ENCODE results near the gene ACVRL1.
A peak's percentile ranks its signal among the peaks of the same experiment; 100 is the strongest.

The ACVRL1 gene

DNA sequence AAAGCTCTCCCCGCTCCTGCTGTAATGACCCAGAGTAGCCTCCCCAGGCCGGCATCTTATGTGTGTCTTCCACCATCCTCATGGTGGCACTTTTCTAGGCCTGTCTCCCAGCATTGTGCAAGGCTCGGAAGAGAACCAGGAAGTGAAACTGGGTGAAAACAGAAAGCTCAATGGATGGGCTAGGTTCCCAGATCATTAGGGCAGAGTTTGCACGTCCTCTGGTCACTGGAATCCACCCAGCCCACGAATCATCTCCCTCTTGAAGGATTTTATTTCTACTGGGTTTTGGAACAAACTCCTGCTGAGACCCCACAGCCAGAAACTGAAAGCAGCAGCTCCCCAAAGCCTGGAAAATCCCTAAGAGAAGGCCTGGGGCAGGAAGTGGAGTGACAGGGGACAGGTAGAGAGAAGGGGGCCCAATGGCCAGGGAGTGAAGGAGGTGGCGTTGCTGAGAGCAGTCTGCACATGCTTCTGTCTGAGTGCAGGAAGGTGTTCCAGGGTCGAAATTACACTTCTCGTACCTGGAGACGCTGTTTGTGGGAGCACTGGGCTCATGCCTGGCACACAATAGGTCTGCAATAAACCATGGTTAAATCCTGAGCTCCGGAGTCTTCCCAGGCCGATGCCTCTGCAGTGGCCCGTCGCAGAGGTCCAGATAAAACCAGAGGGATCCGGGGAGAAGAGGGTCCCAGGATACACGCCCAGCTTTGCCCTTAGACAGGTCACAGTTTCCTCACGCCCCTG is 15.6 kb downstream of the ACVRL1 start:
- 0 out of 2 replicates have a peak, but pooled peaks cover 7% of the 10 kb centered on the region for H3K27me3 ChIP-seq (ENCODE audit: insufficient read depth, low read length)
- H3K27ac ChIP-seq (ENCODE audit: low read depth, low read length), result no peak overlapping the region
- H3K36me3 ChIP-seq (ENCODE audit: insufficient read depth, low read length), result no peaks in the 10 kb centered on the region
- WGBS, result 67% methylated on average over 16 of the region's 16 CpGs
- no peaks in the 10 kb centered on the region for H3K9me3 ChIP-seq (ENCODE audit: insufficient read depth, low read depth, low read length)
- H3K9ac ChIP-seq (ENCODE audit: low read depth, low read length), result no peak overlapping the region
- peaks cover 5% of the 10 kb centered on the region; the same call in 1 of the 2 replicates for H3K4me1 ChIP-seq (ENCODE audit: insufficient read depth, low read length)
- H3K4me3 ChIP-seq (ENCODE audit: low read length), result no peak overlapping the region

DNA sequence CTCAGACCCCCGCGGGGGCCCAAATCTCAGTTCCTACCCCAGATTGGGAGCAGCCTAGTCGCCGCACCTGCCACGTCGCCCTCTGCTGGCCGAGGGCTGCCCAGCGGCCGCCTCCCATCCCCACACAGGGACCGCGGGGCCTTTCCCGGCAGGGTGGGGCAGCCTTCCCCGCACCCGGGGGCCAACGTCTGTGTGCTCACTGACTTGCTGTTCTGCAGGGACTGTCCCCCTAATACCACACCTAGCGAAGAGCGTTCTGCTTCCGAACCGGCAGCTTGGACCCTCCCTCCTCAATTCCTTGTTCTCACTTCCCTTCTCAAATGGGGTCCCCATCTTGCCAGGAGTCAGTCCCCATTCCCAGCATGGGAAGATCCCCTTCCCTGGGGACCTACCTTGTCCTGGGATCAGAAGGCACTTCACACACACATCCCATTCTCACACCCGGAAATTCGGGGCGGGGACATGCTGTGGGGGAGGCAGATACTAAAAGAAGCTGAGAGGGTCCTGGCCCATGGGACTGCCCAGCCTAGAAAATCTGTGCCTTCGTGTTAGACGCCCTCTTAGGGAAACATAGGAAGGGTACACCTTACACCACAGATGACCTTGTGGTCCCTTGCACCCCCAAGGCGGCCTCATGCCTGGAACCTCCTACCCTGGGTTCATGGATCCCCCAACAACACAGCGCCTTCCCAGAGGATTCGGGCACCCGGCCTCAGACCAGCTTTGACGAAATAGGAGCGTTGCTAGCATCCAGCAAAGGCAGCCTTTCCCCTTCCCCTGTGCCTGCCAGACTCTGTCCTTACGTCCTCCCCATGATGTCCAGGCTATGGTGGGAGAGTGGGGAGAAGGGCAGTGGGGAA is 16.4 kb downstream of the ACVRL1 start:
- Histone ChIP-seq H3K9me3 (ENCODE audit: insufficient read depth, low read depth, low read length) (no peaks in the 10 kb centered on the region), H3K36me3 (ENCODE audit: insufficient read depth, low read length) (no peaks in the 10 kb centered on the region), H3K27ac (ENCODE audit: low read depth, low read length) (no peak overlapping the region), H3K4me1 (ENCODE audit: insufficient read depth, low read length) (peaks cover 5% of the 10 kb centered on the region; the same call in 1 of the 2 replicates), H3K27me3 (ENCODE audit: insufficient read depth, low read length) (0 out of 2 replicates have a peak, but pooled peaks cover 7% of the 10 kb centered on the region), H3K9ac (ENCODE audit: low read depth, low read length) (no peak overlapping the region), H3K4me3 (ENCODE audit: low read length) (peak overlapping the region; percentile 28; the same call in 1 of the 2 replicates)
- 36% methylated on average over 29 of the region's 31 CpGs for WGBS

DNA sequence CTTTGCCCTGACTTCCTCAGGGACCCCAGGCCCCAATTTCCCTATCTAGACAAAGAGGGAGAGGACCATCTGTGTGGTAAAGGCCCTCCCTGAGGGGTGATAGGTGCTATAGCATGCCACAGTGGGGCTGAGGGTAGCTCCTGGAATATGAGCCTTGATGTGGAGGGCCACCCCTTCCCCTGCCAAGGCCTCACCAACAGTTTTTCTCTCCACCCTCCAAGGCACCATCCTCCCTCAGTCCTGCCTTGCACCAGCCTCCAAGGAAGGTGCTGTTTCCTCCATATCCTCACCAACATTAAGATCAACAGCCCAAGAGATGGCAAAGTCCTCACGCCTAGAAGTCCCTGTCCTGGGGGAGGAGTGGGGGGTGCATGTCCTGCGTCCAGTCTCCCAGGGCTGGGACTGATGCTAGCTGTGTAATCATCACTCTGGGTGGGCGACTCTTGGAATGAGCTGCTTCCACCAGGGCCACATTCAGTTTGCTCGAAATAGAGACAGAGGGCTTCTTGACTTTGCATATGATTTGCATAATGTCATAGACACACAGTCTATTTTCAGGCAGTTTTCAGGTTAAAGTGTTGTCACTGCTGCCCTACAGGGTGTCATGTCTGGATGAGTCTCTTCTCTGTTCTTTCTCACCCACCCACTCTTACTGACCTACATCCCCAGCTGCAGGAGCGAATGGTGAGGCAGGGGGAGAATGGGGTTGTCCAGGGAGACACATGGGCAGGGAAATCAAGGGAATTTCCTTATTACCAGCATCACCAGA is 17.4 kb downstream of the ACVRL1 start:
- H3K4me3 ChIP-seq (ENCODE audit: low read length), result no peak overlapping the region
- no peak overlapping the region for H3K27ac ChIP-seq (ENCODE audit: low read depth, low read length)
- no peaks in the 10 kb centered on the region for H3K9me3 ChIP-seq (ENCODE audit: insufficient read depth, low read depth, low read length)
- 87% methylated on average over 4 of the region's 5 CpGs for WGBS
- peaks cover 5% of the 10 kb centered on the region; the same call in 1 of the 2 replicates for H3K4me1 ChIP-seq (ENCODE audit: insufficient read depth, low read length)
- no peaks in the 10 kb centered on the region for H3K36me3 ChIP-seq (ENCODE audit: insufficient read depth, low read length)
- no peak overlapping the region for H3K9ac ChIP-seq (ENCODE audit: low read depth, low read length)
- H3K27me3 ChIP-seq (ENCODE audit: insufficient read depth, low read length), result 0 out of 2 replicates have a peak, but pooled peaks cover 7% of the 10 kb centered on the region

DNA sequence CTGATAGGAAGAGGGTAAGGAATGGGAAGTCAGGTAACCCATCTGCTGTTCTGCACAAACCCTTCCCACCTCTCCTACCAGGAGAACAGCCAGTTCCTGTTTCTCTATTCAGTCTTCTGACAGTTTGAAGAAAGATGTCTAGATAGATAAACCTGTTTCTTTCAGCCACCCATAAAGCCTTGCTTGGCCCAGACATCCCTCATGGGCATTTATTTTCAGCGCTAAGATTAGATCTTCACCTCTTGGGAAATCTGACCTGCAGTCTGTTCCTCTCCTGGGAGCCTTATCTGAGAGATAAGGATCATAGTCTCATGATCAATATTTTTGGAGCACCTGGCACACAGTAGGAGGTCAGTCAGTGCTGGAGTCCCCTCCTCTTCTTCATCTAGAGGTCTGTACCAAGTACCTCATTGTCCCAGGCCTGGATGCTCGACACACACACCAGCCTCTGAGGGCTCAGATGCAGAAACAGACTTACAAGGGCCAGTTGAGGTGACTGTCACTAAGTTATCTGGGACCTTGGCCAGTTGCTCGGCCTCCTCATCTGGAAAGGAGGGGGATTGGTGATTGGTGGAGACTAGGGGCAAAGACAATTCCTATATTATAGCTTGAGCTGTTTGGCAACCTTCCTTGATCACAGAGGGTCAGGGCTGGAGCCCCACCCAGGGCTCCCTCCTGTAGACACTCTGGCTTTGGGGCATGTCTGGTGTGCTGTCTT is 18.2 kb downstream of the ACVRL1 start:
- Histone ChIP-seq H3K9ac (ENCODE audit: low read depth, low read length) (no peak overlapping the region), H3K27ac (ENCODE audit: low read depth, low read length) (no peak overlapping the region), H3K4me3 (ENCODE audit: low read length) (no peak overlapping the region), H3K27me3 (ENCODE audit: insufficient read depth, low read length) (0 out of 2 replicates have a peak, but pooled peaks cover 7% of the 10 kb centered on the region), H3K4me1 (ENCODE audit: insufficient read depth, low read length) (peaks cover 5% of the 10 kb centered on the region; the same call in 1 of the 2 replicates), H3K36me3 (ENCODE audit: insufficient read depth, low read length) (no peaks in the 10 kb centered on the region), H3K9me3 (ENCODE audit: insufficient read depth, low read depth, low read length) (no peaks in the 10 kb centered on the region)
- WGBS, result 91% methylated on average over 3 of the region's 3 CpGs

DNA sequence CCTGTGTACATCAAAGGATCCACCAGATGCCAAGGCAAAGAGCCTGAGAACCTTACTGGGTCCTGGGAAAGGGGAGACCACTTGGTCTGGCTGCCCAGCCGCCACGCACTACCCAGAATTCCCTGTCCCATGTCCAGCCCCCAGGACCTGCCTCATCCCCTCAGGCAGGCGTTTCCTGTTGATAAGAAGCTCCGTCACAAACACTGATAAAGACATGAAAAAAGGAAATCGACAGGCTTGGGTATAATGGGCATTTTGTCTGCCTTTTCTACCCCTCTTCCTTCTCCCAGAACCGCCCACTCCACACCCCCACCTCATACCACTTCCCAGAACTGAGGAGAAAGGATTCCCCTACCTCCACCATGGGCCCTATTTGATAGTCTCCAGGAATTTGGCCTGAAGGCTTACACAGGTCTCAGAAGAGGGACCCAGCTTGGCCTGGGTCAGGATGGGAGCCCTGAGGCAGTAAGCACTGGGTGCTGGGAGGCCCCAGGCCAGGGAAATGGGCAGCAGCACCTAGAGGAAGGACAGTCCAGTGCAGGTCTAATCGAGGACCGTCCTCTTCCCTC is 18.8 kb downstream of the ACVRL1 start:
- Histone ChIP-seq H3K4me1 (ENCODE audit: insufficient read depth, low read length) (0 out of 2 replicates have a peak, but pooled peaks cover 2% of the 10 kb centered on the region), H3K27ac (ENCODE audit: low read depth, low read length) (no peak overlapping the region), H3K27me3 (ENCODE audit: insufficient read depth, low read length) (0 out of 2 replicates have a peak, but pooled peaks cover 7% of the 10 kb centered on the region), H3K9me3 (ENCODE audit: insufficient read depth, low read depth, low read length) (no peaks in the 10 kb centered on the region), H3K9ac (ENCODE audit: low read depth, low read length) (no peak overlapping the region), H3K36me3 (ENCODE audit: insufficient read depth, low read length) (no peaks in the 10 kb centered on the region), H3K4me3 (ENCODE audit: low read length) (no peak overlapping the region)
- 96% methylated on average over 6 of the region's 8 CpGs for WGBS

DNA sequence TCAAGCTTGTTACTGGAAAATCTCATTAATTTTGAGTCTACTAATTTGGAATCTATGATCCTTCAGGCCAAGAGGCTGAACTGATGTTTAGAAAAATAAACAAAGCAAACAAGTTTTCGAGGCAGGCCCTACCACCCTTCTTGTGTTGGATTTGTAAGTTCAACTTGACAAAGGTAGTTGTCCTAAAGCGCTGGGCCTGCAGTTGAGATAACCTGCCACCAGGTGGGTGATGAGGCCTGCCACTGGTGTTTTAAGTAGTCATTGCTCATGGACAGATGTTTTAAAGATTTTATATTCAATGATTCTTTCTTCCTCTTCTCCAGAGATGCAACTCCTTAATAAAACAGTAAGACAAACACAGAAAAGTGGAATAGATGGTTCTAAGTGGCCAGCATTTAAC is 19.4 kb downstream of the ACVRL1 start:
- Histone ChIP-seq H3K4me1 (ENCODE audit: insufficient read depth, low read length) (no peaks in the 10 kb centered on the region), H3K4me3 (ENCODE audit: low read length) (no peak overlapping the region)

DNA sequence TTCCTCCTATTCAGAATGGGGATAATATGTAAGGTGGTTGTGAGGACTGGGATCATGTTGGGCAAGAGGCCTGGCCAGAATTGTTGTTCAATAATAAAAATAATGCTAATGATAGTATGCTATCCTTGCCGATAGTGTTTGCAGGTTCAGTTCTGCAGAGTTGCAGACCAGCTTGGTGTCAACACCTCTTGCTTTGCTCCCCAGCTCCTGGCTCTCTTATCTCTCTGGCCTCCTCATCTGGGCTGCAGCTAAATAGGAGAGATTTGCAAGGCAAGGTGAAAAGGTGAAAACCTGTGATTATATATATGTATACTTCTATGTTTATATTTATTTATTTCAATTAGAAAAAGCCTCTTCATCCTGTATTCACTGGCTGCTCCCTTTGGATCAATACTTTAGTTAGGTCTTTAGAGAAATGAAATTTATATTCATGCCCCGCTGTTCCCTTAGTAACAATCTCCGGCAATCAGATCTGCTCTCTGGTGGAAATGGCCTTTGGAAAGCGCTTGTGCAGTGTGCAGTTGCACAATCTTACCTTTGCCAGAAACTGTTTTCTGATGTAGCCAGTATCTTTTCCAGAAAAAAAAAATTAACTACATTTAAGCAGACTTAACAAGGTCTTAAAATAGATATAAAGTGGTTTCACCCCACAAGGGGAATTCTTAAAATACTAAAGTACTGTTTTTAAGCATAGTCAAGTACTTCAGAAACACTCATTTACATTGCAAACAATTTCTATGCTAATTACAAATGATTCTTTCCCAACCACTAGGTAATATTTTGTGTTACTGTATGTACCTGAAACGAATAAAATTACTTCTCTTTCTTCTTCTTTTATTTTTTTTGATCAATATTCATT is 25.1 kb downstream of the ACVRL1 start:
- Histone ChIP-seq H3K36me3 (ENCODE audit: insufficient read depth, low read length) (no peaks in the 10 kb centered on the region), H3K27ac (ENCODE audit: low read depth, low read length) (no peak overlapping the region), H3K4me1 (ENCODE audit: insufficient read depth, low read length) (no peaks in the 10 kb centered on the region), H3K4me3 (ENCODE audit: low read length) (no peak overlapping the region), H3K9me3 (ENCODE audit: insufficient read depth, low read depth, low read length) (no peaks in the 10 kb centered on the region), H3K9ac (ENCODE audit: low read depth, low read length) (no peak overlapping the region), H3K27me3 (ENCODE audit: insufficient read depth, low read length) (no peaks in the 10 kb centered on the region)
- WGBS, result 90% methylated on average over 4 of the region's 5 CpGs

More for the DNA sequence above, 19.4 kb downstream of the ACVRL1 start:
- H3K27me3 ChIP-seq (ENCODE audit: insufficient read depth, low read length), result 0 out of 2 replicates have a peak, but pooled peaks cover 7% of the 10 kb centered on the region
- H3K9me3 ChIP-seq (ENCODE audit: insufficient read depth, low read depth, low read length), result no peaks in the 10 kb centered on the region
- H3K27ac ChIP-seq (ENCODE audit: low read depth, low read length), result no peak overlapping the region
- WGBS, result 73% methylated on average over 2 of the region's 2 CpGs
- H3K9ac ChIP-seq (ENCODE audit: low read depth, low read length), result no peak overlapping the region
- H3K36me3 ChIP-seq (ENCODE audit: insufficient read depth, low read length), result no peaks in the 10 kb centered on the region

DNA sequence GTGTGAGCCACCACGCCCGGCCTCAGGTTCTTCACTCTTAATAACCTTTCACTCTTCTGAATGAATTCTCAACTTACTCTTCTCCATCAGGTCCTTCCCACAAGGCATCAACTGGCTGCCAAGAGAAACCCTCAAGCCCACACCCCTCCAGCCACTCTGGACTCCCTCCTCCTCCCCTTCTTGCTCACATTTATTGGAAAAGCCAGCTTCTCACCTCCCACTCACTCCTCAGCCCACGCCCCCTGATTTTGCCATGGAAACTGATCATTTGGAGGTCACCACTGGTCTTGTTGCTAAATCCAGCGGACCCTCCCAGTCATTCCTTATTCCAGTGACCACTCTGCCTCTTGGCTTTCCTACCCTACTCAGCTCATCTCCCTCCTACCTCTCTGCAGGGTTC is 26.8 kb downstream of the ACVRL1 start:
- Histone ChIP-seq H3K27ac (ENCODE audit: low read depth, low read length) (no peak overlapping the region), H3K9ac (ENCODE audit: low read depth, low read length) (no peak overlapping the region), H3K27me3 (ENCODE audit: insufficient read depth, low read length) (no peaks in the 10 kb centered on the region), H3K4me1 (ENCODE audit: insufficient read depth, low read length) (no peaks in the 10 kb centered on the region), H3K36me3 (ENCODE audit: insufficient read depth, low read length) (no peaks in the 10 kb centered on the region), H3K9me3 (ENCODE audit: insufficient read depth, low read depth, low read length) (no peaks in the 10 kb centered on the region), H3K4me3 (ENCODE audit: low read length) (no peak overlapping the region)
- WGBS, result 90% methylated on average over 4 of the region's 4 CpGs

DNA sequence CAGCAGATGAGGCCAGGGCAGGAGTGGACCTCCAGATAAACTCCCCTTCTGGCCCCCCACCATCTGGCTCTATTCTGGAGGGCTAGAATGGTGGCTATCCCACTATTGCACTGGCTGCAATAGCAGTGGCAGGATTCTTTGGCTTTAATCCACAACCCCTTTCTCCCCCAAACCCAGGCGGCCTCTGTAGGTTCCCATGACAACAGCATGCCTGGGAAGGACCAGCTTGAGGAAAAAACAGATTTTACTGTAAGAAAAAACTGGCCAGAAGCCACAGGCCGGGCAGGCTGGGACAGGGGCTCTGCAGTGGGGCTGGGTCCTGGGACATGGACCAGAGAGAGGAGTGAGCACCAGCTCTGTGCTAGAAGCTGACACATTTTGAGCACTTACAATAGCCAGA is 30.6 kb downstream of the ACVRL1 start:
- H3K9me3 ChIP-seq (ENCODE audit: insufficient read depth, low read depth, low read length), result no peaks in the 10 kb centered on the region
- H3K27ac ChIP-seq (ENCODE audit: low read depth, low read length), result no peak overlapping the region
- no peaks in the 10 kb centered on the region for H3K36me3 ChIP-seq (ENCODE audit: insufficient read depth, low read length)
- no peak overlapping the region for H3K4me3 ChIP-seq (ENCODE audit: low read length)
- H3K9ac ChIP-seq (ENCODE audit: low read depth, low read length), result no peak overlapping the region
- 65% methylated on average over 2 of the region's 2 CpGs for WGBS
- no peaks in the 10 kb centered on the region for H3K27me3 ChIP-seq (ENCODE audit: insufficient read depth, low read length)
- H3K4me1 ChIP-seq (ENCODE audit: insufficient read depth, low read length), result no peaks in the 10 kb centered on the region
